OCI-LY3 (cell line): ENCODE results near the gene LRRC8D.

Experiments
- H2AFZ ChIP-seq: fragments of 200-600, 300-600 bp; shearing (Covaris generic); 2 replicates; pipeline ENCODE4 v1.6.0; 2014; ENCODE audit warnings: antibody characterized with exemption, low read depth, low read length
- H3K27ac ChIP-seq: fragments of 200-600, 300-600 bp; sonication (generic); 2 replicates; pipeline ENCODE4 v1.5.1; 2014; ENCODE audit warnings: mild to moderate bottlenecking, low read length, moderate library complexity, mixed read lengths
- H3K27me3 ChIP-seq: fragments of 200-600, 300-600 bp; sonication (generic); 2 replicates; pipeline ENCODE4 v1.6.1; 2014; ENCODE audit warnings: low read depth, low read length, mixed read lengths
- H3K36me3 ChIP-seq: fragments of 200-600, 300-600 bp; sonication (generic); replicated peaks from 2 replicates; pipeline ENCODE3; 2014; ENCODE audit warnings: low read depth, low read length, mixed read lengths
- H3K4me1 ChIP-seq: fragments of 300-600, 200-600 bp; sonication (generic); 2 replicates; pipeline ENCODE4 v1.6.1; 2014; ENCODE audit warnings: low read length, mixed read lengths
- H3K4me2 ChIP-seq: fragments of 200-600, 300-600 bp; sonication (generic); 2 replicates; pipeline ENCODE4 v1.6.1; 2014; ENCODE audit warnings: low read length, mixed read lengths
- H3K4me3 ChIP-seq: fragments of 300-600, 200-600 bp; sonication (generic); 2 replicates; pipeline ENCODE4 v1.5.1; 2014; ENCODE audit warnings: antibody characterized with exemption, mild to moderate bottlenecking, low read length, moderate library complexity
- H3K79me2 ChIP-seq: fragments of 300-600, 200-600 bp; shearing (Covaris generic); 2 replicates; pipeline ENCODE4 v1.6.1; 2014; ENCODE audit warnings: mild to moderate bottlenecking, low read length, mixed read lengths
- H3K9ac ChIP-seq: fragments of 300-600, 200-600 bp; shearing (Covaris generic); 2 replicates; pipeline ENCODE4 v1.6.0; 2014; ENCODE audit warnings: mild to moderate bottlenecking, low read length, moderate library complexity
- H3K9me3 ChIP-seq: fragments of 200-600, 300-600 bp; shearing (Covaris generic); 2 replicates; pipeline ENCODE4 v1.6.1; 2014; ENCODE audit warnings: low read length, mixed read lengths; ENCODE audit not compliant: insufficient read depth
- H4K20me1 ChIP-seq: fragments of 200-600, 300-600 bp; sonication (generic); 2 replicates; pipeline ENCODE4 v1.6.1; 2016; ENCODE audit warnings: low read length, mixed read lengths; ENCODE audit not compliant: insufficient read depth
- EZH2phosphoT487 ChIP-seq: fragments of 200-600 bp; shearing (Covaris generic); IDR thresholded peaks from 2 replicates; pipeline ENCODE4 v1.6.1; 2018; ENCODE audit warnings: antibody characterized with exemption, mixed run types, low read depth
- TF ChIP-seq, protein P1 (sequence below): fragments of 200-600, 300-600 bp; sonication (generic); IDR thresholded peaks from 2 replicates; pipeline ENCODE4 v1.5.1; 2014; ENCODE audit warnings: antibody characterized with exemption, low read length, low read depth

LRRC8D gene

GRCh38 chr1:89936694-89937093 lies 115.9 kb downstream of the LRRC8D start:
- Histone ChIP-seq H3K4me3 (no peak overlapping the region), H4K20me1 (no peaks in the 10 kb centered on the region), H3K9ac (no peak overlapping the region), H3K36me3 (no peaks in the 10 kb centered on the region), H3K79me2 (no peaks in the 10 kb centered on the region), H3K4me2 (no peak overlapping the region), H3K27me3 (no peaks in the 10 kb centered on the region), H3K4me1 (peaks cover 11% of the 10 kb centered on the region), H3K9me3 (no peaks in the 10 kb centered on the region), H2AFZ (no peak overlapping the region), H3K27ac (no peak overlapping the region)
- no peak for TF ChIP-seq EZH2phosphoT487
- TF ChIP-seq, protein P1, sequence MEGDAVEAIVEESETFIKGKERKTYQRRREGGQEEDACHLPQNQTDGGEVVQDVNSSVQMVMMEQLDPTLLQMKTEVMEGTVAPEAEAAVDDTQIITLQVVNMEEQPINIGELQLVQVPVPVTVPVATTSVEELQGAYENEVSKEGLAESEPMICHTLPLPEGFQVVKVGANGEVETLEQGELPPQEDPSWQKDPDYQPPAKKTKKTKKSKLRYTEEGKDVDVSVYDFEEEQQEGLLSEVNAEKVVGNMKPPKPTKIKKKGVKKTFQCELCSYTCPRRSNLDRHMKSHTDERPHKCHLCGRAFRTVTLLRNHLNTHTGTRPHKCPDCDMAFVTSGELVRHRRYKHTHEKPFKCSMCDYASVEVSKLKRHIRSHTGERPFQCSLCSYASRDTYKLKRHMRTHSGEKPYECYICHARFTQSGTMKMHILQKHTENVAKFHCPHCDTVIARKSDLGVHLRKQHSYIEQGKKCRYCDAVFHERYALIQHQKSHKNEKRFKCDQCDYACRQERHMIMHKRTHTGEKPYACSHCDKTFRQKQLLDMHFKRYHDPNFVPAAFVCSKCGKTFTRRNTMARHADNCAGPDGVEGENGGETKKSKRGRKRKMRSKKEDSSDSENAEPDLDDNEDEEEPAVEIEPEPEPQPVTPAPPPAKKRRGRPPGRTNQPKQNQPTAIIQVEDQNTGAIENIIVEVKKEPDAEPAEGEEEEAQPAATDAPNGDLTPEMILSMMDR = no peak

DNA sequence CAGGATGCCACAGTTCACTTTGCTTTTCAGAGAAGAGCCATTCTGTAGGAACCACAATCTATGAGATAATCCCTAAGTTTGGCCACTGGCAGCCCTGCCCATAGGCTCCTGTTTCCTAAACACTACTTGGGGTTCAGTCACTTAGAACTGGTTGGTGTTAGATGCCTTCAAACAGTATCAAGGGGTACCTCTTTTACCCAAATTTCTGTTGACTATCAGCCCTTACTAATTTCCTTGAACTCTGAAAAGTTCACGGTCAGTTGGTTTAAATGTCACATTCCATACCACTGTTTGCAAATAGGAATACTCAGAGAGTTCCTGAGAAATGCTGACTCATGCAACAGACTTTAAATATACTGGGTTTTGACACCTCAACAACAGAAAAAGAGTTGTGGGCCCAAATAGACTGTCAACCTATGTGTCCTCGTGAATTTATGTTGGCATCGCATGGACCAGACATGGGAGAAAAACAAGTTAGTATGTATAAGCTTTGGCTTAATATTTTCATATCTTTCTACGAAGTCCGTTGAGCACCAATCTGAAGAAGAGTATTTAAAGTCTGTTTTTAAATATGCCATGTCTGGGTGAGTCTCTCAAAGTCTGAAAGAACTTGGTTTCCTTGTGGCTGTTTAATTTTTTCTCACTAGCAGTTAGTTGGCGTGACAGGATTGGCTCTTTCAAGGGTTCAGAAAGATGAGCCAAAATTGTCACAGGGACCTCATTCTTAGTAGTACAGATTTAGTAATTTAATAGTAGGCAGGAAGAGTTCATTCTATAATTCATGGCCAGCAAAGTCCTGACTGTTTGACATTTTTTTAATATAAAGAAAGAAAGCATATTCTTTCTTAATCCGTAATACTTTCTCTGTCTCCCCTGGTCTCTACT lies 117.6 kb downstream of the LRRC8D start:
- H3K79me2 ChIP-seq = no peaks in the 10 kb centered on the region
- no peaks in the 10 kb centered on the region for H3K9me3 ChIP-seq
- H3K4me1 ChIP-seq = peaks cover 11% of the 10 kb centered on the region
- no peak overlapping the region for H2AFZ ChIP-seq
- no peak overlapping the region for H3K9ac ChIP-seq
- no peak for TF ChIP-seq EZH2phosphoT487
- TF ChIP-seq, protein P1 = no peak
- no peak overlapping the region for H3K4me2 ChIP-seq
- no peaks in the 10 kb centered on the region for H3K27me3 ChIP-seq
- no peak overlapping the region for H3K27ac ChIP-seq
- no peak overlapping the region for H3K4me3 ChIP-seq
- H4K20me1 ChIP-seq = no peaks in the 10 kb centered on the region
- no peaks in the 10 kb centered on the region for H3K36me3 ChIP-seq

GRCh38 chr1:89939059-89939570 lies 118.3 kb downstream of the LRRC8D start:
- H3K27me3 ChIP-seq = no peaks in the 10 kb centered on the region
- no peaks in the 10 kb centered on the region for H3K79me2 ChIP-seq
- H3K4me1 ChIP-seq = peaks cover 14% of the 10 kb centered on the region
- H4K20me1 ChIP-seq = no peaks in the 10 kb centered on the region
- no peak overlapping the region for H3K27ac ChIP-seq
- no peak overlapping the region for H3K4me2 ChIP-seq
- H2AFZ ChIP-seq = no peak overlapping the region
- no peaks in the 10 kb centered on the region for H3K36me3 ChIP-seq
- H3K9me3 ChIP-seq = no peaks in the 10 kb centered on the region
- no peak for TF ChIP-seq EZH2phosphoT487
- TF ChIP-seq, protein P1 = no peak
- H3K4me3 ChIP-seq = no peak overlapping the region
- no peak overlapping the region for H3K9ac ChIP-seq

DNA sequence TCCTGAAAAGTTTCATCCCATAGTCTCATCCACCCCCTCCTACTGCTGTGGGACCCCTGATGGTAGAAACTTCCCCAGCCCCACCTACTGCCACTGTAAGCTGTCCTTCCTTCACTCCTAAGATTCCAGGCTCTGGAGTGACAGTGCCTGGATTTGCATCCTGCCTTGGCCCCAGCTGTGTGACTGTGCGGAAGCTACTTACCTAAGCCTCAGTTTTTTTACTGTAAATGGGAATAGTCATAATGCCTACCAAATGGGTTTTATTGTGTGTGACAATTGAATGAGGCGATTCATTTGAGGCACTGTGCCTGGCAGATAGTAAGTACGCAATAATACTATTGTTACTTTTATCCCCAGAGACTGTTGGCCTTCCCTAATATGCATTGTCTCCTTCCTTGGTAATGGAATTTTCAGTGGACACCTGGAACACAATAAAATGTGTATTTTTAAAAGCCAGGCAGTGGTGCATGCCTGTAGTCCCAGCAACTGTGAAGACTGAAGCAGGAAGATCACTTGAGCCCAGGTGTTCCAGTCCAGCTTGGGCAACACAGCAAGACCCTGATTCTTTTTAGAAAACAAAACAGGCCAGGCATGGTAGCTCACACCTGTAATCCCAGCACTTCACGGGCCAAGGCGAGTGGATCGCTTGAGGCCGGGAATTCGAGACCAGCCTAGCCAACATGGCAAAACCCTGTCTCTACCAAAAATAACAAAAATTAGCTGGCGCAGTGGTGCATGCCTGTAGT lies 119.0 kb downstream of the LRRC8D start:
- H3K4me1 ChIP-seq = peaks cover 21% of the 10 kb centered on the region
- H2AFZ ChIP-seq = no peak overlapping the region
- H3K4me3 ChIP-seq = no peak overlapping the region
- no peak overlapping the region for H3K4me2 ChIP-seq
- no peaks in the 10 kb centered on the region for H3K79me2 ChIP-seq
- TF ChIP-seq EZH2phosphoT487 = no peak
- H3K27ac ChIP-seq = no peak overlapping the region
- H3K9ac ChIP-seq = no peak overlapping the region
- H3K36me3 ChIP-seq = no peaks in the 10 kb centered on the region
- no peaks in the 10 kb centered on the region for H3K27me3 ChIP-seq
- no peaks in the 10 kb centered on the region for H3K9me3 ChIP-seq
- no peaks in the 10 kb centered on the region for H4K20me1 ChIP-seq
